Measurements from ENCODE around the gene GRHL1.
"Not testable (repeated sequence)": the region's sequence is repeated elsewhere in the genome, so short reads cannot be mapped to it uniquely, and the experiment has no call there.

Gene GRHL1

DNA sequence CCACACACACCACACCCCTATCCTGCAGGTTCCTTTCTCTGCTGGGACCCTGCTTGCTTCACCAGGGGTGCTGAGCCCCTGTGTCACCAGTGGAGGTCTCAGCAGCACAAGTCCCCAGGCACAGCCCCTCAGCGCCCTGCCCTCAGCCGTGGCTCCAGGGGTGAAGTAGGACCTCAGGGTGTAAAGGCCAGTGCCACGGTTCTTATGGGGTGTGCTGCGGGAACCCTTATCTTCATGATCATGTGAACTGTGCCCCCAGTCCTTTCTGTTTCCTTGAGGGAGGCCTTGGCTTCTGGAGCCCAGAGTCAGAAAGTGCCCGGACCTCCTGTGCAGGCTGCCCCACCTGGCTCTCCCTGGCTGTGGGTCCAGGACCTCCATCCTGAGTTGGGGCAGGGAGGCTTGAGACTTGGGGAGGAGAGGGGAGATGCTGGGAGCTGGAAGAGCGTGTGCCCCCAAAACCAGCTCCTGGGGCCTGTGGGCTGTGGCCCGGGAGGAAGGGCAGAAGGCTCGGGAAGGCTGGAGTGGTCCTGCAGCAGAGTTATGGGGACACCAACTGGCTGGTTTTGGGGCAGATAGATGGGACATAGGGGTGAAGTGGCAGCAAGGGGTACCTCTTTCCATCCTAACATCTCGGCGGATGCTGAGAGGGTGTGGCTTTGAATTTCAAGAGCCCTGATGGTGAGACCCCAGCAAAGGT lies 71.6 kb downstream of the GRHL1 start:
- DNase-seq (ENCODE audit: low read depth in 3 of 3) = no peak

DNA sequence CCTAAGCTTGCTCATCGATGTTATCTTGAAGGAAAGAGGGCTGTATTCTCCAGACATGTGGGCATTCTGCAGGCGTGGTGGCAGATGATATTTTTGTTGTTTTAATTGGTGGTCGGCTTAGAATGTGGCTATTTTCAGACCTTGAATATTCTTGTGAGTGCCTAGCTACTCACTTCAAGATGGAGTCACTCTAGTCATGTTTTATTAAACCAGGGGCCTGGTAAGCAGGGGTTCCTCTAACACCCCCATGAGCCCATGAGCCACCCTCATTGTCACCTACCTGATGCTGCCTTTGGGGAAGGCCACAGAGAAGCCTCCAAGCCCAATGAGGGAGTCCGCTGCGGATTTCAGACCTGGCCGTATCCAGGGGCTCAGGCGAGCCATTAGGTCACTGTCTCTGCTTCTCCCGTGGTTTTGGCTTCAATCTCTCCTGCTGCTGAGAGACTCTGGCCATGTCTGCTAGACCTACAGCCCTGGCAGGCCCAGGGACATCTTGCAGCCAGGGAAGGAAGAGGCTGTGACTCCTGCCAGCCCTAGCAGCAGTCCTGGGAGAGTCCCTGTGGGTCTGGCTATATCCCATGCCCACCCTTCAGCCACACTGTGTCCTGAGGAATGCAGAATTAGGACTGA lies 75.6 kb downstream of the GRHL1 start:
- no peak for DNase-seq (ENCODE audit: low read depth in 3 of 3)

GRCh38 chr2:10027660-10028330 lies 76.3 kb downstream of the GRHL1 start:
- no peak for DNase-seq (ENCODE audit: low read depth in 3 of 3)

DNA sequence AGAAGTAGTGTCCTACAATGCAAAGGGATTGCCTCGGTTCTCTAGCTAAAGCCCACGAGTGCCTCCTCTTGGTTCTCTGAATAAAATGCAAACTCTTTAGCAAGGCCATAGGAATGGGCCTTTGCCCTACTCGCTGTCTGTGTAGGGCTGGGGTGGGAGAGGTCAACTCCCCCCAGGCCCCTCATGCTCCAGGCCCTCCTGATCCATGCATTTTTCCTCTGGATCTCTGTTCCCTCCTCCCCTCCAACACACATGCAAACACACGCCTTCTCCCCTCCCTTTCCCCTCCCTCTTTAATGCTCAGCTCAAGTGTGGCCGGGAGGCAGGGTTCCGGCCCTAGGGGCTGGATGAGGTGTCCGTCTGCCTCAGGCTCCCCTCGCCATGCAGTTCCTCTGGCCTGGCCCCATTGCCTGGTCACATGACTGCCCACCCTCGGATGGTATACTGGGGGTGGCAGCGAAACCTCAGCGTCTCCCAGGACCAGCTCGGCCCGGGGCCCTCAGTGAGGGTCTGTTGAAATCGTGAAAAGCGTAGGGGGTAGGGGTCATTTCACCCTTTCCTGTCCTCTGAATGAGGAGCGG lies 77.0 kb downstream of the GRHL1 start:
- no peak for DNase-seq (ENCODE audit: low read depth in 3 of 3)

DNA sequence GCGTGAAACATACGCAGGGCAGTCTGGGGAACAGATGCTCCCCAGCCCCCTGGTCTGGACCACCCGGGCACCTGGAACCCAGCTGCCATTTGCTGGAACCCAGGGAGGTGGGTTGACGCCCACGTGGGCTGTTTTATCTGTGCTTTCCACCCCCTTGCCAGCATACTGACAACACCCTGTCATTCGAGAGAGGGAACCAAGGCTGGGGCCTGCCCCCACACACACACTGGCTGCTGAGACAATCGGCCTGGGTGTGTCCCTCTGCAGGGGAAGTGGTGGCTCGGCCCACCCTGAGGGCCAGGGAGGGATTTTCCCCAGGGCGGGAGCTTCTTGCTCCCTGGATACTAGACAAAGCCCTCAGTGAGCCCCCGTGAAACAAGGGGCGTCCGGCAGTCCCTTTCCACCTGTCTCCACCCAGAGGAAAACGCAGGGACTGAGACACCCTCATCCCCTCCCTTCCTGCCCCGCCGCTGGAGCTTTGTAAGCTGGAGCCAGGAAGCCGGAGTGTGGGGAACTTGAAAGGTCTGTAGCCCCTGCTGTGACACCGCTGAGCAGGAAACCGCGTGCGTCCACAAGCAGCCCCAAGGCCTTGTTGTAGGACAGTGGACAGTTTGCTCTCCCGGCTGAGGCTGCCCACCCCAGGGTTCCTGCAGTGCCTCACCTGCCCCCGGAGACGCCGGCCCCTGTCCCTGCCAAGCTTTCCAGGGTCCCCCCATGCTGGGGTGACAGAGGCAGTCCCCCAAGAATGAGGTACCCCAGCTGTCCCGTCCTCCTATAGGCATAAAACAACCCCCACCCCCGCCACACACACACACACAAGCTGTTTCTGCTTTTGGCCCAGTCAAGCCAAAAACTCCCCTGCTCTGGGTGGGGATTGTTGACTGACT lies 77.7 kb downstream of the GRHL1 start:
- DNase-seq (ENCODE audit: low read depth in 3 of 3) = peak in 2 of 3 experiments; percentile 26 to 33

DNA sequence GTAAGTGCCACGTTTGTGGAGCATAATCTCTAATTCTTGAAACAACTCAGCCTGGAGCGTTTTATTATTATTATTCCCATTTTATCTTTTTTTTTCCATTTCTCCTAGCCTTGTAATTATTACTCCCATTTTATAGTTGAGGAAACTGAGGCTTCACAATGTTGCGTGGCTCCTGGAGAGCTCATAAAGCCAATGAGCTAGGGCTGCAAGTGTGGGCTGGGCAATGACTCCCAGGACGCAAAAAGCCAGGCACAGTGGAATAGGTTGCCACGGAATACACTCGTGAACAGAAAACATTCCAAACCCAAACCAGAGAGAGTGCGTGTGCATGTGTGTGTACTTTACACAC lies 78.4 kb downstream of the GRHL1 start:
- no peak for DNase-seq (ENCODE audit: low read depth in 3 of 3)

GRCh38 chr2:10030311-10030736 lies 78.8 kb downstream of the GRHL1 start:
- no peak for DNase-seq (ENCODE audit: low read depth in 3 of 3)

GRCh38 chr2:10030798-10031197 lies 79.3 kb downstream of the GRHL1 start:
- DNase-seq (ENCODE audit: low read depth in 3 of 3) = not testable (repeated sequence)

DNA sequence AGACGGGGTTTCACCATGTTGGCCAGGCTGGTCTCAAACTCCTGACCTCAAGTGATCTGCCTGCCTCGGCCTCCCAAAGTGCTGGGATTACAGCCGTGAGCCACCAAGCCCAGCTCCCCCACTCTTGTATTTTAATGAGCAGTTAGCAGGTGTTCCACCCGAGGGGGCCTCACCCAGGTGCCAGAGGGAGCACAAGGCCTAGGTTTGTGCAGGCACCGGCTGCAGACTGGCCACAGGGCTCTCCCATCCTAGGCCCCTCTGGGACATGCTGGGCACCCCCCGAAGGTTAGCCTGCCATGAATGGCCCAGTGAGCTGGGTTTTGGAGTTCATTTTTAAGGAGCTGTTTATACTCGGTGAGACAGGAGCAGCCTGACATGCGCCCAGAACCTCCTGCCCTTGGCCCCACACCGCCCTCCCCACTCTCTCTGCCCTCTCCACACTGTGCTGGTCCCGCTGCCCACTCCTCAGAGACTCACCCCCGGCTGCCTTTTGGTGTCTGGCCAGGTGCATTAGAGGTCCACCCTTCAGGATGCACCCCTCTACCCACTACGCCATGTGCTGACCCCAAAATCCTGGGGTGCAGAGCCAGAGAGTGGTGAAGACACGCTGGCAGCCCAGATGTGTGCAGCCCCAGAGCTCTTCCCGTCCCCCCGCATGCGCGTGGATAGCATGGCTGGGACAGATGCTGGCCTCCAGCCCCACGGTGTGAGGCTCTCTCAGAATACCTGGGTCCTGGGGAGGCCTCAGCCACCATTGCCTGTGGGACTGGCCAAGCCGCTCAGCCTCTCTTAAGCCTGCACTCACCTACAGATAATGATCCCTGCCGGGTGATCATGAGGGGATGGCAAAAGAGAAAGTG lies 80.6 kb downstream of the GRHL1 start:
- DNase-seq (ENCODE audit: low read depth in 3 of 3) = no peak

DNA sequence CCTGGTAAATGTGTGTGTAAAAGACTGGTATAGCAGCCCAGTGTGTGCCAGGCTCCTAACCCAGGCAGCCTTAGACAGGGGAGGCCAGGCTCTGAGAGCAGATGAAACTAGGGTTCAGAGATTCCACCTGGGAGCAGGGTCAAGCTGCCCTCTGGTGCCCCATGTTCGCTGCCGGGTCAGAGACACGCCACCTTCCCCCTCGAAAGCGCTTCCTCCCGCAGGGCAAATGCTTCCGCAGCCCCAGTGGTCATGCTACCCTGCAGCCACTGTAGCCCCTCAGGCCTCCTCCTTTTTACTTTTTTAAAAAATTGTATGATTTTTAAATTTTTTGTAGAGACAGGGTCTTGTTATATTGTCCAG lies 81.2 kb downstream of the GRHL1 start:
- DNase-seq (ENCODE audit: low read depth in 3 of 3) = no peak

DNA sequence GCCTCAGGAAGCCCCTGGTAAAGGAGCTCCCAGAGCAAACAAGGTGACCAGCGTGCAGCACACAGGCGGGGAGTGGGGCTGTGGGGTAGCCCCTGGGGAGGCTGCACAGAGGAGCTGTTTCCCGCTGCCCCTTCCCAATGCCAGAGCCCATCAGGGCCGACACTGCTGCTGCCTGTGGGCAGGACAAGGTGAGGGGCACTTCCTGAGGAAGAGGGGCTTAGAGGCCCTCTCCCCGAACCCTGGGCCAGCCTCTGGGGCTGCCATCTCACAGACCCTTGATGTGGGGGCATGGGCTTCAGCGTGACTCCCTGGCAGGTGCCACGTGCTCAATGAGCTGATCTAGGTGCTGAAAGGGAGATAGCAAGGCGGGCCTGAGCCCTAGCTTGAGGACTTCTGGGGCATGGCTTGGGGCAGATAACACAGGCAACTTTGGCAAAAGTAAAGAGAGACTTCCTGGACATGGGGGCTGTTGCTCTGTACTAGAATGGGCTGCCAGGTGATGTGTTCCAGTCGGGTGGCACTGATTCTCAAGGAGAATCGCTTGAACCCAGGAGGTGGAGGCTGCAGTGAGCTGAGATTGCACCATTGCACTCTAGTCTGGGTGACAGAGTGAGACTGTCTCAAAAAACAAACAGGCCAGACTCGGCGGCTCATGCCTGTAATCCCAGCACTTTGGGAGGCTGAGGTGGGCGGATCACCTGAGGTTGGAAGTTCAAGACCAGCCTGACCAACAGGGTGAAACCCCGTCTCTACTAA lies 81.9 kb downstream of the GRHL1 start:
- DNase-seq (ENCODE audit: low read depth in 3 of 3) = no peak

GRCh38 chr2:10034333-10035052 lies 83.0 kb downstream of the GRHL1 start:
- DNase-seq (ENCODE audit: low read depth in 3 of 3) = no peak

GRCh38 chr2:10035053-10035422 lies 83.5 kb downstream of the GRHL1 start:
- no peak for DNase-seq (ENCODE audit: low read depth in 3 of 3)

DNA sequence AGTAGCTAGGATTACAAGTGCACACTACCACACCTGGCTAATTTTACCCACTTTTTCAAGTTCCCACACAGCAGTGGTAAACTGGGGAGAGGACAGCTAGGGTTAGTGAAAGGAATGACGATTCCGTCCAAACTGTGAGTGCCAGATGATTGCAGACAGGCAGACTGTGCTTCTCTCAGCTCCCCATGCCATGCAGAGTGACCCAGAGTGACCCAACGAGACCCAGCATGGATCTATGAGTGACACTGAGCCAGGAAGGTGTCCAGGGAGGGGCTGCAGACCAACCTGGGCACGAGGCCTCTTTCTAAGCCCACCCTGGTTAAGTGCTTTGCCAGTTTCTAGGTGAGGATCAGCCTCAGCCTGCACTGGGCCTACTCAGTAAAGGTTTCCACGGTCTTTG lies 84.1 kb downstream of the GRHL1 start:
- DNase-seq (ENCODE audit: low read depth in 3 of 3) = no peak

DNA sequence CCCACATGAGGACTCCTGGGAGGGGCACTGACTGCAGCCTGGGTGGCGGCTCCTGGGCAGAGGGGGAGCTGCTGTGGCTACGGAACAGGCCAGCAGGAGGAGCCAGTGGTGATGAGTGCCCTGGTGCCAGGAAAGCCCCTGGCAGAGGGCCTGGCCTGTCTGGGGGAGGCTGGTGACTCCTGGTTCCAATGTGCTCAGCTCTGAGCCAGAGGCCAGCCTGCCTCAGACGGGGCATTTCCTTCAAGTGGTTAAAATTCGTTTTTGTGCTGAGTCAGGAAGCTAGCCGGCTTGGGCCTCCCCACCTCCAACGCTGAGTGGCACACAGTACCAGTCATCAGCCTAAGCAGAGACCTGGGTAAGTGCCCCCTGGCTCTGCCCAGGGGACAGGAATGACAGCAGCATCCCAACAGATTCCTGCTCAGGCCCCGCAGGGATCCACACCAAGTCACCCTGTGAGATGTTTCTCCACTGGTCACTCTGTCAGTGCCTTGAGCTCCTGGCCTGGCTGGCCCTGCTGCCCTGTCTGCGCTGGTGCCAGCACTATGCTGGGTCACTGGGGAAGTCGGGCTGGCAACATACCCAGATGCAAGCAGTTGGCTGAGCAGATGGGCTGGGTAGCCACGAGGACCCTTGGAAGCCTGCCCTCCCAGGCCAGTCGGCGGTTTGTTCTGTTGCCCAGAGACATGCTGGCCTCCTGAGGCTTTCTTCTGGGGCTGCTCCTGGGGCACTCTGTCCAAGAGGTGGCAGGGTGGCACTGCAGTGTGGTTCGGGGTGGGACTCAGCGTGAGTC lies 84.8 kb downstream of the GRHL1 start:
- DNase-seq (ENCODE audit: low read depth in 3 of 3) = no peak

DNA sequence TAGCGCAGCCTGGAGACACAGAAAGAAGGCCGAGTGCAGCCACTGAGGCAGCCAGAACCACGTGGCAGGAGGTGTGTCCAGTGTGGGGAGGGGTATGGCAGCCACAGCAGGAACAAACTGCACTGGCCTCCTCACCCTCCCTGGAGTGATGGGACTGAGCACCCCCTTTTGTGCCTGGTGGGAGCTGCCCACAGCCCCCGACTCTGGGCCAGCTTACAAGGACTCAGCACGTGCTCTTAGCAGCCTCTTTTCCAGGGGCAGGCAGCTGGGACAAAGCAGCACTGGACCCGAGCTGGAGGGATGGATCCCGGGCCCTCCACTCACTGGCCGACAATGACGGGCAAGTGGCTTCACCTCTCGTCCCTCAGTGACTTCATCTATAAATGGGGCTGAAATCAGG lies 86.6 kb downstream of the GRHL1 start:
- DNase-seq (ENCODE audit: low read depth in 3 of 3) = no peak

DNA sequence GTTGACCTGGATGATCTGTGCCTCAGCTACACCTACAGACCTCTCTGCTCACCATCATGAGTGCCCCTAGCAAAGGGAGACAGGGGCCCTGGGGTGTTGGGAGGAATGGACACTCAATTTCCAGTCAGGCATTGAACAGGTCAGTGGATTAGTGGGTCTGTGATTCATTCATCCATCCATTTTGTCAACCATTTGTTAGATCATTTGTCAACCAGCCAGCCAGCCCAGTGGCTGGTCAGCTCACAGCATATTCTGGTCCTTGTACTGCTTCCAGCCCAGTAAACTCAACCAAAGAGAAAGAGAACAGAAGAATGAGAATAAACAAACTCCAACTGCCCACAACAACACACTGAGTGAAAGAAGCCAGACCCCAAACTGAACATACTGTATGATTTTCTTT lies 87.2 kb downstream of the GRHL1 start:
- DNase-seq (ENCODE audit: low read depth in 3 of 3) = no peak

DNA sequence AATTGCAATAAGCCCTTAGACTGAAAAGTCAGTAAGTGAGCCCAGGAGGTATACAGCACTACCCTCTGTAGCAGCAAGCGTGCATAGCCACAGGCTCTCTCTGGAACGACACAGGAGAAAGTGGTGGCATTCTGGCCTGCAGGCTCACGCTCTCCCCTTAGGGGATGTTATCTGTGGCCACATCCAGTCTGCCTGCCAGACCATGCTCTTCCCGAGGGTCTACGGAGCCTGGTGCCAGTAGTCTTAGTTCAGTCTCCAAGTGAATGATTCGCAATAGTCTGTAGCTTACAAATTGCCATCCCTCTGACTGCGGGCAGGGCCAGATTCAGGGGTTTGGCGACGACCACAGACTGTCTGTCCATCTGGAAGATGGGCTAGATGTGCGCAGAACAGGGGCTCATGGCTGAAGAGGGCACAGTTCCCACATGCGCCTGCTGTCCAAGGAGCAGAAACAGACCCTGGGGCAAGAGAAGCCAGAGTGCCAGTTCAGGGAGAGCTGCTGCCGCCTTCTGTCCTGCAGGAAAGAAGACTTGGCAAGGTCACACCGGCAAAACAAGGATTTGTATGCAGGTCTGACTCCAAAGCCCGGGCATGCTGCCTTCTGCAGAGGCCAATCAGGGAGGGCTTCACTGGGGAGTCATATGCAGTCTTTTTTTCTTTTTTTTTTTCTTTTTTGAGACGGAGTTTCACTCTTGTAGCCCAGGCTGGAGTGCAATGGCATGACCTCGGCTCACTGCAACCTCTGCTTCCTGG lies 88.3 kb downstream of the GRHL1 start:
- DNase-seq (ENCODE audit: low read depth in 3 of 3) = no peak

All from stimulated activated CD4-positive, alpha-beta T cell treated with anti-CD3 and anti-CD28 coated beads, TNF-alpha, amount 100 ng/mL, for 4 hours (primary cell).